ENCODE results near the gene KCNA5.

The KCNA5 gene

DNA sequence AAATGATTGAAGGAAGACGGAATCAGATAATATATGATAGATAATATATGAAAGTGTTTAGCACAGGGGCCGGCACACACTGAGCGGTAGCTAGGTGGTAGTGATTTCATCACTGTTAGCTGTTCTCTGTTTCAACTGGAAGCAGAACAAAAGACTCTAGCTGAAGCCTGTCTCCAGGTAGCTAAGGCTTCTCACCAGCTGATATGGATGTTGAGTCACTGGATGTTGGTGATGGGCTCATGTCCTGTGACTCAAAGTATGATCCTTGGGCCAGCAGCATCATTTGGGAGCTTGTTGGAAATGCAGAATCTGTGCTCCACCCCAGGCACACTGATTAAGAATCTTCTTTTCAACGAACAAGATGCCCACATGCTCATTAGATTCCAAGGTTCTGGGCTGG, 21.7 kb upstream of the KCNA5 start:
- no peak for DNase-seq (ENCODE audit: low read depth in 1 of 2, low spot score in 1 of 2)
- Histone ChIP-seq H3K27ac (replicated peaks) (no peak overlapping the region), H3K4me3 (replicated peaks; ENCODE audit: insufficient read depth, low read length) (no peak overlapping the region), H3K27me3 (ENCODE audit: insufficient read depth, poor library complexity, severe bottlenecking) (peaks cover 2% of the 10 kb centered on the region)
- TF ChIP-seq POLR2AphosphoS5 (IDR thresholded peaks at IDR 0.05; ENCODE audit: low read depth): no peak
- TF ChIP-seq GABPA (IDR thresholded peaks at IDR 0.05; ENCODE audit: low read depth): no peak
- no peak for TF ChIP-seq SPI1 (IDR thresholded peaks at IDR 0.05; ENCODE audit: borderline replicate concordance, low read depth)
- TF ChIP-seq, protein P1, sequence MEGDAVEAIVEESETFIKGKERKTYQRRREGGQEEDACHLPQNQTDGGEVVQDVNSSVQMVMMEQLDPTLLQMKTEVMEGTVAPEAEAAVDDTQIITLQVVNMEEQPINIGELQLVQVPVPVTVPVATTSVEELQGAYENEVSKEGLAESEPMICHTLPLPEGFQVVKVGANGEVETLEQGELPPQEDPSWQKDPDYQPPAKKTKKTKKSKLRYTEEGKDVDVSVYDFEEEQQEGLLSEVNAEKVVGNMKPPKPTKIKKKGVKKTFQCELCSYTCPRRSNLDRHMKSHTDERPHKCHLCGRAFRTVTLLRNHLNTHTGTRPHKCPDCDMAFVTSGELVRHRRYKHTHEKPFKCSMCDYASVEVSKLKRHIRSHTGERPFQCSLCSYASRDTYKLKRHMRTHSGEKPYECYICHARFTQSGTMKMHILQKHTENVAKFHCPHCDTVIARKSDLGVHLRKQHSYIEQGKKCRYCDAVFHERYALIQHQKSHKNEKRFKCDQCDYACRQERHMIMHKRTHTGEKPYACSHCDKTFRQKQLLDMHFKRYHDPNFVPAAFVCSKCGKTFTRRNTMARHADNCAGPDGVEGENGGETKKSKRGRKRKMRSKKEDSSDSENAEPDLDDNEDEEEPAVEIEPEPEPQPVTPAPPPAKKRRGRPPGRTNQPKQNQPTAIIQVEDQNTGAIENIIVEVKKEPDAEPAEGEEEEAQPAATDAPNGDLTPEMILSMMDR (IDR thresholded peaks at IDR 0.05; ENCODE audit: insufficient read depth, low read length): no peak
- no peak for TF ChIP-seq REST (IDR thresholded peaks at IDR 0.05; ENCODE audit: insufficient replicate concordance, low read depth)

GRCh38 chr12:5022465-5023061, 21.1 kb upstream of the KCNA5 start:
- H3K27me3 ChIP-seq (ENCODE audit: insufficient read depth, poor library complexity, severe bottlenecking): peaks cover 2% of the 10 kb centered on the region
- no peak overlapping the region for H3K27ac ChIP-seq (replicated peaks)
- H3K4me3 ChIP-seq (replicated peaks; ENCODE audit: insufficient read depth, low read length): no peak overlapping the region
- DNase-seq (ENCODE audit: low read depth in 1 of 2, low spot score in 1 of 2): no peak
- no peak for TF ChIP-seq SPI1 (IDR thresholded peaks at IDR 0.05; ENCODE audit: borderline replicate concordance, low read depth)
- TF ChIP-seq, protein P1 (IDR thresholded peaks at IDR 0.05; ENCODE audit: insufficient read depth, low read length): peak; percentile 64

DNA sequence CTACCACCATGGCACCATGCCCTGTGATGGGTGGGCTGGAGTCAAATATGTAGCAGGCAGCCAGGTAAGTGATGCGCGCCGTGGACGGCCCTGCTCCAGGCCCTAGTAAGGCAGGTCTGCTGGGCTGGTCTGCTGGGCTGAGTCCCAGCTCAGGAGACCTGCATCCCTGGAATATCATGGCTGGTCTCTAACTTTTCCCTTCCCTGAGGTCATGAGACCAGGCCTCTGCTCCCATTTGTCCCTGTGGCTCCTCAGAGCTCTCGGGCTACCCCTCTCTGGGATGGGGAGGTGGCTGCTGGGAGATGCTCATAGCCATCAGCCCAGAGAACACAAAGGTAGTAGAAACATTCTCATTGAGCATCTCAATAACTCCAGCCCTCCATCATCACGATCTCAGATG, 19.8 kb upstream of the KCNA5 start:
- H3K27me3 ChIP-seq (ENCODE audit: insufficient read depth, poor library complexity, severe bottlenecking): peaks cover 2% of the 10 kb centered on the region
- H3K4me3 ChIP-seq (replicated peaks; ENCODE audit: insufficient read depth, low read length): no peak overlapping the region
- DNase-seq (ENCODE audit: low read depth in 1 of 2, low spot score in 1 of 2): no peak
- no peak overlapping the region for H3K27ac ChIP-seq (replicated peaks)
- TF ChIP-seq REST (IDR thresholded peaks at IDR 0.05; ENCODE audit: insufficient replicate concordance, low read depth) (no peak), SPI1 (IDR thresholded peaks at IDR 0.05; ENCODE audit: borderline replicate concordance, low read depth) (no peak), POLR2AphosphoS5 (IDR thresholded peaks at IDR 0.05; ENCODE audit: low read depth) (no peak), GABPA (IDR thresholded peaks at IDR 0.05; ENCODE audit: low read depth) (no peak)
- TF ChIP-seq, protein P1 (IDR thresholded peaks at IDR 0.05; ENCODE audit: insufficient read depth, low read length): no peak

GRCh38 chr12:5026342-5026938, 17.2 kb upstream of the KCNA5 start:
- no peak for DNase-seq (ENCODE audit: low read depth in 1 of 2, low spot score in 1 of 2)
- TF ChIP-seq SPI1 (IDR thresholded peaks at IDR 0.05; ENCODE audit: borderline replicate concordance, low read depth) (no peak), GABPA (IDR thresholded peaks at IDR 0.05; ENCODE audit: low read depth) (no peak), POLR2AphosphoS5 (IDR thresholded peaks at IDR 0.05; ENCODE audit: low read depth) (no peak), REST (IDR thresholded peaks at IDR 0.05; ENCODE audit: insufficient replicate concordance, low read depth) (no peak)
- TF ChIP-seq, protein P1 (IDR thresholded peaks at IDR 0.05; ENCODE audit: insufficient read depth, low read length): no peak
- no peak overlapping the region for H3K4me3 ChIP-seq (replicated peaks; ENCODE audit: insufficient read depth, low read length)
- H3K27me3 ChIP-seq (ENCODE audit: insufficient read depth, poor library complexity, severe bottlenecking): peaks cover 2% of the 10 kb centered on the region
- H3K27ac ChIP-seq (replicated peaks): no peak overlapping the region

Data from HL-60 (cell line).